DOHH2 (cell line): ENCODE results near the gene CRYBG3.

Source experiments
- EZH2phosphoT487 ChIP-seq: fragments of 200-600 bp; sonication (generic); IDR thresholded peaks from 2 replicates; pipeline ENCODE4 v1.6.1; 2017; ENCODE audit warnings: borderline replicate concordance, mild to moderate bottlenecking, antibody characterized with exemption, low read length, moderate library complexity, mixed read lengths
- TF ChIP-seq, protein P1 (sequence below): fragments of 200-600 bp; sonication (generic); IDR thresholded peaks from one replicate; pipeline ENCODE4 v1.5.1; 2014; ENCODE audit warnings: antibody characterized with exemption, mild to moderate bottlenecking, low read depth, low read length; ENCODE audit not compliant: poor library complexity, severe bottlenecking

DNA sequence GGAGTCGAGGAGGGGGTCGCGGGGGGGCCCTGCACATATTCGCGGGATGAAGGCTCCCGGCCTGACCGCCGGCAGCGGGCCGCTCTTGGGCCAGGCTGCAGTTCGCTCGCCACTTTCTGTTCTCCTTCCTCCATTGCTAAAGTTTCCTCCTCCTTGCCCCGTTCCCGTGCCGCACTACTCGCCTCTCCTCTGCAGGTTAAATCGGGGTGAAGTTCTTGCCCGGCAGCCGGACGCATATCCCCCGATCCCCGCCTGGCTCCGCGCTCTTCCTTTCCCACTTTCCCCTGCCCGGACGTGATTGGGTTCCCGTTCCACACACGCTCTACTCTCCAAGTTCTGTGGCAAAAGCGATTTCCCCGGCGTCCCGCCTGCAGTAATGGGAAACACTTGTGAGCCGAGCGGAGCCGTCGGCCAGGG is 556 bp downstream of the CRYBG3 start:
- TF ChIP-seq, protein P1, sequence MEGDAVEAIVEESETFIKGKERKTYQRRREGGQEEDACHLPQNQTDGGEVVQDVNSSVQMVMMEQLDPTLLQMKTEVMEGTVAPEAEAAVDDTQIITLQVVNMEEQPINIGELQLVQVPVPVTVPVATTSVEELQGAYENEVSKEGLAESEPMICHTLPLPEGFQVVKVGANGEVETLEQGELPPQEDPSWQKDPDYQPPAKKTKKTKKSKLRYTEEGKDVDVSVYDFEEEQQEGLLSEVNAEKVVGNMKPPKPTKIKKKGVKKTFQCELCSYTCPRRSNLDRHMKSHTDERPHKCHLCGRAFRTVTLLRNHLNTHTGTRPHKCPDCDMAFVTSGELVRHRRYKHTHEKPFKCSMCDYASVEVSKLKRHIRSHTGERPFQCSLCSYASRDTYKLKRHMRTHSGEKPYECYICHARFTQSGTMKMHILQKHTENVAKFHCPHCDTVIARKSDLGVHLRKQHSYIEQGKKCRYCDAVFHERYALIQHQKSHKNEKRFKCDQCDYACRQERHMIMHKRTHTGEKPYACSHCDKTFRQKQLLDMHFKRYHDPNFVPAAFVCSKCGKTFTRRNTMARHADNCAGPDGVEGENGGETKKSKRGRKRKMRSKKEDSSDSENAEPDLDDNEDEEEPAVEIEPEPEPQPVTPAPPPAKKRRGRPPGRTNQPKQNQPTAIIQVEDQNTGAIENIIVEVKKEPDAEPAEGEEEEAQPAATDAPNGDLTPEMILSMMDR, result no peak
- no peak for TF ChIP-seq EZH2phosphoT487
